OCI-LY7 (cell line): Measurements from ENCODE around the gene SCYGR6. TPM values are rescaled to one million over a fixed set of nuclear protein-coding genes. Genes with fewer than 3 reads are reported as not detected.

Experiments
- Bru-seq: library from RNA; stranded (reverse); fragments of 400-500 nt; gene quantifications from one replicate; lab custom pipeline; 2021; lab: Mats Ljungman, UMichigan
- BruChase-seq, 2 experiments: library from RNA; stranded (reverse); fragments of 400-500 nt; gene quantifications; one replicate each; lab custom pipeline; 2021; lab: Mats Ljungman, UMichigan
- BruUV-seq: library from RNA; stranded (reverse); fragments of 400-500 nt; replicated peaks from 2 replicates; lab custom pipeline; 2021; lab: Mats Ljungman, UMichigan
- CTCF ChIA-PET: fragments of 300-600 bp; sonication (Branson Sonifier 250); formaldehyde crosslinking; loops from one replicate; lab custom pipeline; 2022; ENCODE audit warnings: antibody characterized with exemption; ENCODE audit not compliant: unreplicated experiment; lab: Charles Lee
- POLR2A ChIA-PET: fragments of 300-600 bp; sonication (Branson Sonifier 250); formaldehyde crosslinking; loops from one replicate; lab custom pipeline; 2022; ENCODE audit warnings: antibody characterized with exemption; lab: Charles Lee
- DNase-seq: peaks from one replicate; pipeline ENCODE4 v3.0.0-alpha.2; 2015; ENCODE audit warnings: low spot score
- H2AFZ ChIP-seq: fragments of 200-600 bp; sonication (generic), shearing (Covaris generic); 2 replicates; pipeline ENCODE4 v1.6.1; 2014; ENCODE audit warnings: mild to moderate bottlenecking, antibody characterized with exemption, low read length, moderate library complexity
- H3K27ac ChIP-seq: fragments of 200-600 bp; sonication (generic); 2 replicates; pipeline ENCODE4 v1.5.1; 2014; ENCODE audit warnings: mixed run types, low read depth, mild to moderate bottlenecking, moderate library complexity, low read length, inconsistent platforms; ENCODE audit not compliant: poor library complexity, severe bottlenecking
- H3K36me3 ChIP-seq: fragments of 200-600 bp; sonication (generic); 2 replicates; pipeline ENCODE4 v1.6.1; 2014; ENCODE audit warnings: mild to moderate bottlenecking, antibody characterized with exemption, low read length, moderate library complexity, mixed read lengths; ENCODE audit not compliant: insufficient read depth
- H3K4me1 ChIP-seq: fragments of 200-600 bp; sonication (generic); 2 replicates; pipeline ENCODE4 v1.5.1; 2014; ENCODE audit warnings: mild to moderate bottlenecking, low read length; ENCODE audit not compliant: insufficient read depth, poor library complexity, severe bottlenecking
- H3K4me2 ChIP-seq: fragments of 200-600 bp; sonication (generic); 2 replicates; pipeline ENCODE4 v1.6.1; 2014; ENCODE audit warnings: mild to moderate bottlenecking, low read length
- H3K4me3 ChIP-seq: fragments of 200-600 bp; sonication (generic); 2 replicates; pipeline ENCODE4 v1.5.1; 2014; ENCODE audit warnings: mild to moderate bottlenecking, low read depth, low read length; ENCODE audit not compliant: poor library complexity, severe bottlenecking
- H3K79me2 ChIP-seq: fragments of 200-600 bp; sonication (generic); 2 replicates; pipeline ENCODE4 v1.6.1; 2016; ENCODE audit warnings: low read depth, mild to moderate bottlenecking, low read length, moderate library complexity, mixed read lengths; ENCODE audit not compliant: insufficient read depth
- H3K9me2 ChIP-seq: fragments of 200-600 bp; sonication (generic); 2 replicates; pipeline ENCODE4 v1.6.1; 2016; ENCODE audit warnings: mild to moderate bottlenecking, low read length, mixed read lengths; ENCODE audit not compliant: insufficient read depth
- H3K9me3 ChIP-seq: fragments of 200-600 bp; sonication (generic); 2 replicates; pipeline ENCODE4 v1.6.1; 2014; ENCODE audit warnings: mild to moderate bottlenecking, mixed run types, low read length, mixed read lengths
- H4K20me1 ChIP-seq: fragments of 200-600 bp; sonication (generic); 2 replicates; pipeline ENCODE4 v1.6.1; 2014; ENCODE audit warnings: mild to moderate bottlenecking, antibody characterized with exemption, low read length, moderate library complexity, mixed read lengths; ENCODE audit not compliant: insufficient read depth
- CTCF ChIP-seq: fragments of 200-600 bp; sonication (generic); conservative IDR thresholded peaks from 2 replicates; pipeline ENCODE4 v1.5.1; 2014; ENCODE audit warnings: mild to moderate bottlenecking, antibody characterized with exemption, low read length, moderate library complexity, mixed read lengths
- EZH2phosphoT487 ChIP-seq: fragments of 200-600 bp; sonication (generic); IDR thresholded peaks from 2 replicates; pipeline ENCODE4 v1.6.1; 2018; ENCODE audit warnings: low read depth, borderline replicate concordance, mild to moderate bottlenecking, mixed run types, antibody characterized with exemption, low read length, moderate library complexity, mixed read lengths
- intact Hi-C: fragments of 100-400 bp; cut with micrococcal nuclease; formaldehyde crosslinking; loops from one replicate; pipeline ENCODE4 v1.10.0; 2022; ENCODE audit not compliant: unreplicated experiment
- long read RNA-seq: library from polyadenylated mRNA; stranded (forward); transcript quantifications from one replicate; pipeline ENCODE4 v2.0.0, GENCODE V29; 2022
- total RNA-seq, 2 experiments: library from RNA; depleted of rRNA in 1 of 2; stranded (reverse); fragments of >200 nt in 1 of 2; shearing (Covaris generic) in 1 of 2; gene quantifications; 2 replicates each; pipeline ENCODE4 v1.2.3, GENCODE V29; 2014 to 2022

The SCYGR6 gene
- total RNA-seq (2014; rRNA removed; shearing (Covaris generic)) (not detected in 2 replicates), total RNA-seq (2022) (not detected in 2 replicates), Bru-seq, nascent RNA (not detected), BruChase-seq, experiment 1, labeled RNA remaining after a 6-hour chase (not detected), BruChase-seq, experiment 2, labeled RNA remaining after a 2-hour chase (not detected)
- long read RNA-seq = 0 reads

- Histone ChIP-seq H3K4me2 (no peak within 1 kb of the TSS), H3K4me1 (no peaks in the 10 kb centered on the region), H3K27ac (no peak within 1 kb of the TSS), H3K9me3 (no peaks in the 10 kb centered on the region), H2AFZ (no peak within 1 kb of the TSS), H3K4me3 (no peak within 1 kb of the TSS), H3K36me3 (no peaks in the 10 kb centered on the region), H4K20me1 (no peaks in the 10 kb centered on the region), H3K9me2 (no peaks in the 10 kb centered on the region), H3K79me2 (no peaks in the 10 kb centered on the region)
- DNase-seq = no peak
- intact Hi-C loops = no loop called here
- ChIA-PET CTCF (no interaction called here), POLR2A (no interaction called here)
- BruUV-seq = no TSS peak
- TF ChIP-seq CTCF = no peak
- no peak for TF ChIP-seq EZH2phosphoT487
Observed at GRCh38 chr2:227724394-227725039, at the start of gene SCYGR6. SCYGR6 (minus strand) TSS chr2:227724757; CDS start chr2:227724757, 0 bp downstream.

GRCh38 chr2:227774011-227774624, 49.6 kb upstream of the SCYGR6 start:
- BruUV-seq = no TSS peak
- TF ChIP-seq CTCF = peak; percentile 55; the same call in 1 of the 2 replicates
- TF ChIP-seq EZH2phosphoT487 = no peak
- Histone ChIP-seq H3K9me3 (no peaks in the 10 kb centered on the region), H3K79me2 (no peaks in the 10 kb centered on the region), H3K9me2 (no peaks in the 10 kb centered on the region), H3K36me3 (no peaks in the 10 kb centered on the region), H3K4me2 (no peak overlapping the region), H3K27ac (no peak overlapping the region), H4K20me1 (no peaks in the 10 kb centered on the region), H2AFZ (no peak overlapping the region), H3K4me1 (no peaks in the 10 kb centered on the region), H3K4me3 (no peak overlapping the region)
- CTCF ChIA-PET = no interaction called here
- POLR2A ChIA-PET = interaction anchor here (0.6 to 0.7 kb wide), 2 partner anchors 61 to 1321 kb away, joined by 3 read pairs; no protein-coding TSS in a partner anchor
- intact Hi-C loops = no loop called here
- no peak for DNase-seq

- Histone ChIP-seq H3K9me3 (no peaks in the 10 kb centered on the region), H3K4me1 (no peaks in the 10 kb centered on the region), H4K20me1 (no peaks in the 10 kb centered on the region), H3K27ac (no peak overlapping the region), H3K36me3 (no peaks in the 10 kb centered on the region), H2AFZ (no peak overlapping the region), H3K4me2 (no peak overlapping the region), H3K79me2 (no peaks in the 10 kb centered on the region), H3K9me2 (no peaks in the 10 kb centered on the region), H3K4me3 (no peak overlapping the region)
- no peak for DNase-seq
- ChIA-PET POLR2A (interaction anchor here (0.7 kb wide), 2 partner anchors 11 to 1995 kb away, joined by 4 read pairs; no protein-coding TSS in a partner anchor), CTCF (no interaction called here)
- TF ChIP-seq CTCF (no peak), EZH2phosphoT487 (no peak)
- intact Hi-C loops = no loop called here
- no TSS peak for BruUV-seq
Observed at GRCh38 chr2:227772932-227773331, 48.4 kb upstream of the SCYGR6 start.
